Epithelial cell of proximal tubule (primary cell): ENCODE data around the gene CPT2. TPM values are rescaled to one million over a fixed set of nuclear protein-coding genes. Genes with fewer than 3 reads are reported as not detected.

Source experiments
- DNase-seq: peaks from one replicate; pipeline ENCODE4 v3.0.0-alpha.2; 2011; ENCODE audit warnings: low read depth
- H3K4me3 ChIP-seq: 2 replicates; pipeline ENCODE4 v1.5.1; 2011; ENCODE audit warnings: low read depth, mild to moderate bottlenecking, low read length
- CTCF ChIP-seq: conservative IDR thresholded peaks from 2 replicates; pipeline ENCODE4 v1.5.1; 2012; ENCODE audit warnings: low read depth, mild to moderate bottlenecking, low read length
- total RNA-seq: library from RNA; depleted of rRNA; stranded (reverse); fragments of >200 nt; gene quantifications from 2 replicates; pipeline ENCODE4 v1.2.3, GENCODE V29; 2015

The CPT2 gene
- total RNA-seq, 1 donor from 2014 or later, result 11.9 TPM

GRCh38 chr1:53250325-53250724, 53.7 kb downstream of the CPT2 start:
- TF ChIP-seq CTCF, result no peak
- no peak overlapping the region for H3K4me3 ChIP-seq
- no peak for DNase-seq

- H3K4me3 ChIP-seq, result no peak overlapping the region
- no peak for TF ChIP-seq CTCF
- no peak for DNase-seq
Measured at GRCh38 chr1:53254011-53254640, 57.5 kb downstream of the CPT2 start.

GRCh38 chr1:53255031-53255430, 58.4 kb downstream of the CPT2 start:
- TF ChIP-seq CTCF, result peak; percentile 16
- no peak overlapping the region for H3K4me3 ChIP-seq
- no peak for DNase-seq

- DNase-seq, result no peak
- no peak for TF ChIP-seq CTCF
- H3K4me3 ChIP-seq, result no peak overlapping the region
Measured at GRCh38 chr1:53256511-53257453, 60.2 kb downstream of the CPT2 start.

GRCh38 chr1:53257454-53258081, 60.9 kb downstream of the CPT2 start:
- no peak overlapping the region for H3K4me3 ChIP-seq
- no peak for TF ChIP-seq CTCF
- DNase-seq, result no peak

GRCh38 chr1:53258216-53258615, 61.6 kb downstream of the CPT2 start:
- no peak for DNase-seq
- no peak overlapping the region for H3K4me3 ChIP-seq
- no peak for TF ChIP-seq CTCF
